ENCODE data around the gene AHSA1. TPM values are rescaled to one million over a fixed set of nuclear protein-coding genes. Genes with fewer than 3 reads are reported as not detected.

AHSA1 gene
- total RNA-seq, 1 donor from 2014 or later: 122 TPM

GRCh38 chr14:77503138-77503537, 45.2 kb downstream of the AHSA1 start:
- intact Hi-C loops (cut with DNase I): no loop called here
- no peaks in the 10 kb centered on the region for H3K9me3 ChIP-seq
- H3K27me3 ChIP-seq (ENCODE audit: low read depth): peaks cover 22% of the 10 kb centered on the region
- no peak overlapping the region for H3K4me3 ChIP-seq
- TF ChIP-seq, protein P1, sequence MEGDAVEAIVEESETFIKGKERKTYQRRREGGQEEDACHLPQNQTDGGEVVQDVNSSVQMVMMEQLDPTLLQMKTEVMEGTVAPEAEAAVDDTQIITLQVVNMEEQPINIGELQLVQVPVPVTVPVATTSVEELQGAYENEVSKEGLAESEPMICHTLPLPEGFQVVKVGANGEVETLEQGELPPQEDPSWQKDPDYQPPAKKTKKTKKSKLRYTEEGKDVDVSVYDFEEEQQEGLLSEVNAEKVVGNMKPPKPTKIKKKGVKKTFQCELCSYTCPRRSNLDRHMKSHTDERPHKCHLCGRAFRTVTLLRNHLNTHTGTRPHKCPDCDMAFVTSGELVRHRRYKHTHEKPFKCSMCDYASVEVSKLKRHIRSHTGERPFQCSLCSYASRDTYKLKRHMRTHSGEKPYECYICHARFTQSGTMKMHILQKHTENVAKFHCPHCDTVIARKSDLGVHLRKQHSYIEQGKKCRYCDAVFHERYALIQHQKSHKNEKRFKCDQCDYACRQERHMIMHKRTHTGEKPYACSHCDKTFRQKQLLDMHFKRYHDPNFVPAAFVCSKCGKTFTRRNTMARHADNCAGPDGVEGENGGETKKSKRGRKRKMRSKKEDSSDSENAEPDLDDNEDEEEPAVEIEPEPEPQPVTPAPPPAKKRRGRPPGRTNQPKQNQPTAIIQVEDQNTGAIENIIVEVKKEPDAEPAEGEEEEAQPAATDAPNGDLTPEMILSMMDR (IDR thresholded peaks at IDR 0.05): no peak
- ATAC-seq: no peak
- no peak overlapping the region for H3K27ac ChIP-seq
- H3K4me1 ChIP-seq: peaks cover 5% of the 10 kb centered on the region
- peaks cover 17% of the 10 kb centered on the region for H3K36me3 ChIP-seq
- DNase-seq: no peak

DNA sequence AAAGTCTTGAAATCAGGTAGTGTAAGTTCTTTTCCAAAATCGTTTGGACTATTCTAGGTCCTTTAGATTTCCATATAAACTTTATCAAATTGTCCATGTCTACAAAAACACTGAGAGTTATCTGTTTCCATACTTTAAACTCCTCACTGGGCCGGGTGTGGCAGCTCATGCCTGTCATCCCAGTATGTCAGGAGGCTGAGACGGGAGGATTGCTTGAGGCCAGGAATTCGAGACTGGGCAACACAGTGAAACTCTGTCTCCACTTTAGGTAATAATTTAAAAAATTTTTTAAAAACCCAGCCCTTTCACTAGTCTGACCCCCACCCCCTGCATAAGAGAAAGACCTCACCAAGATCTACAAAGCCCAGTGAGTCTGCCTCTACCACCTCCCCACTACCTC, 47.1 kb downstream of the AHSA1 start:
- Histone ChIP-seq H3K9me3 (no peaks in the 10 kb centered on the region), H3K27me3 (ENCODE audit: low read depth) (peaks cover 3% of the 10 kb centered on the region), H3K4me3 (no peak overlapping the region), H3K36me3 (peaks cover 36% of the 10 kb centered on the region), H3K27ac (no peak overlapping the region), H3K4me1 (no peaks in the 10 kb centered on the region)
- TF ChIP-seq, protein P1 (IDR thresholded peaks at IDR 0.05): no peak
- DNase-seq: no peak
- intact Hi-C loops (cut with DNase I): no loop called here
- ATAC-seq: no peak

DNA sequence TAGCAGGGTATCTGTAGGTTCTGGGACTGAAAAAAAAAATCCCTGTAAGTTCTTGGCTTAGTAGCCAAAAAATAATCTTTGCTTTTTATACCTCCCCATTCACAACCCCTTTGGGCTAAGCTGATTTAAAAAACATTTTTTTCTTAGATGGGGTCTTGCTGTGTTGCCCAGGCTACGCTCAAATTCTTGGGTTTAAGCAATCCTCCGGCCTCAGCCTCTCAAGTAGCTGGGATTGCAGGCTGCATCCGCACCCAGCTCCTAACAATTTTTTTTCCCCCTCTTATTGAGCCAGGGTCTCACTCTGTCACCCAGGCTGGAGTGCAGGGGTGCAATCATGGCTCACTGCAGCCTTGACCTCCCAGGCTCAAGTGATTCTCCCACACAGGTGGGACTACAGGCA, 49.9 kb downstream of the AHSA1 start:
- H3K9me3 ChIP-seq: no peaks in the 10 kb centered on the region
- H3K27me3 ChIP-seq (ENCODE audit: low read depth): no peaks in the 10 kb centered on the region
- no peak overlapping the region for H3K27ac ChIP-seq
- no peak for DNase-seq
- intact Hi-C loops (cut with DNase I): no loop called here
- H3K4me3 ChIP-seq: no peak overlapping the region
- no peak for ATAC-seq
- H3K36me3 ChIP-seq: peaks cover 64% of the 10 kb centered on the region
- TF ChIP-seq, protein P1 (IDR thresholded peaks at IDR 0.05): no peak
- no peaks in the 10 kb centered on the region for H3K4me1 ChIP-seq

GRCh38 chr14:77508249-77508648, 50.4 kb downstream of the AHSA1 start:
- Histone ChIP-seq H3K36me3 (peaks cover 65% of the 10 kb centered on the region), H3K27ac (no peak overlapping the region), H3K4me3 (no peak overlapping the region), H3K27me3 (ENCODE audit: low read depth) (no peaks in the 10 kb centered on the region), H3K9me3 (no peaks in the 10 kb centered on the region), H3K4me1 (no peaks in the 10 kb centered on the region)
- ATAC-seq (no peak), DNase-seq (no peak)
- intact Hi-C loops (cut with DNase I): no loop called here
- TF ChIP-seq, protein P1 (IDR thresholded peaks at IDR 0.05): no peak

- DNase-seq (no peak), ATAC-seq (no peak)
- TF ChIP-seq, protein P1 (IDR thresholded peaks at IDR 0.05): no peak
- intact Hi-C loops (cut with DNase I): no loop called here
- no peaks in the 10 kb centered on the region for H3K9me3 ChIP-seq
- no peak overlapping the region for H3K27ac ChIP-seq
- H3K27me3 ChIP-seq (ENCODE audit: low read depth): no peaks in the 10 kb centered on the region
- peaks cover 70% of the 10 kb centered on the region for H3K36me3 ChIP-seq
- no peak overlapping the region for H3K4me3 ChIP-seq
- H3K4me1 ChIP-seq: no peaks in the 10 kb centered on the region
Measured at GRCh38 chr14:77508876-77509275, 51.0 kb downstream of the AHSA1 start.

DNA sequence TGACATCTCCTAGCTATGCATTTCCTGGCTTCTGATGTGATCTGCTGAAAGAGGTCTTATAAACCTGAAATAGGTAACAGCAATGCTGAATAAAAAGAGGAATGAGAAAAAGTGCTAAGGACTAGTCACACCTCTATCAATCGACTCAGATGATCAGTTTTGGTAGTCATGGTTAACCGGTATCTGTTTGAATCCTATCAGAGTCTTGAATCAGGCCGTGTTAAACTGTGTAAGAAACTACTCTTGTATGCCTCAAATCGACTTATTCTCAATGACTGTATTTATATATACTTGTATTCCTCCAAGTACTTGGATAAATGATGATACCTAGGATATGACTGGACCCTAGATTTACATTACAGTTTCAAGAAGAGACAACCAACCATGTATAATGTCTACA, 51.5 kb downstream of the AHSA1 start:
- DNase-seq: no peak
- H3K27me3 ChIP-seq (ENCODE audit: low read depth): no peaks in the 10 kb centered on the region
- ATAC-seq: no peak
- TF ChIP-seq, protein P1 (IDR thresholded peaks at IDR 0.05): no peak
- H3K36me3 ChIP-seq: peaks cover 75% of the 10 kb centered on the region
- H3K27ac ChIP-seq: no peak overlapping the region
- intact Hi-C loops (cut with DNase I): no loop called here
- no peak overlapping the region for H3K4me3 ChIP-seq
- H3K4me1 ChIP-seq: no peaks in the 10 kb centered on the region
- no peaks in the 10 kb centered on the region for H3K9me3 ChIP-seq
